ENCODE measurements around the gene UBE2M.

The UBE2M gene

DNA sequence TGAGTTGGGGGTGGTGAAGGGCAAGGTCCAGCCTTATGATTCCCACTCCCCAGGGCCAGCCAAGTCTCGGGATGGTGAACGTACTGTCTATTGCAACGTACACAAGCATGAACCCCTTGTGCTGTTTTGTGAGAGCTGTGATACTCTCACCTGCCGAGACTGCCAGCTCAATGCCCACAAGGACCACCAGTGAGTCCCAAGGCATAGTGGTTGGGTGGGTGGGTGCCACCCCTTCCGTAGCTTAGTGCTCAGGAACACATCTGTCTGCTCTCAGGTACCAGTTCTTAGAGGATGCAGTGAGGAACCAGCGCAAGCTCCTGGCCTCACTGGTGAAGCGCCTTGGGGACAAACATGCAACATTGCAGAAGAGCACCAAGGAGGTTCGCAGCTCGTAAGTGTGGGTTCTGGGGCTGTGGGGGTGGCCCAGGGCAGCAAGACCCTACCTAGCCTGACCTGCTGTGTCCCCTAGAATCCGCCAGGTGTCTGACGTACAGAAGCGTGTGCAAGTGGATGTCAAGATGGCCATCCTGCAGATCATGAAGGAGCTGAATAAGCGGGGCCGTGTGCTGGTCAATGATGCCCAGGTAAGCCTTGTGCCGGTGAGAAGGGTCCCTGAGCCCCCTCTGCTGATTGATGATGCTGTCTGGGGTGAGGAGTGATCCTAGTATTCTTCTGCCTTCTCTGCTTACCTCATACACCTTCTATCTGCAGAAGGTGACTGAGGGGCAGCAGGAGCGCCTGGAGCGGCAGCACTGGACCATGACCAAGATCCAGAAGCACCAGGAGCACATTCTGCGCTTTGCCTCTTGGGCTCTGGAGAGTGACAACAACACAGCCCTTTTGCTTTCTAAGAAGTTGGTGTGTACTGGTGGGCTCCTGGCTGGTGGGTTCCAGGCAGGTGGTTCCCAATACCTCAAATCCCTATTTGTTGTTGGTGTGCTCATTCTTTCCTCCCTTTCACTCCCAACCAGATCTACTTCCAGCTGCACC lies 10.8 kb downstream of the UBE2M start:
- Histone ChIP-seq H3K9me3 (ENCODE audit: insufficient read depth, low read length) (no peaks in the 10 kb centered on the region), H3K9ac (ENCODE audit: low read length) (no peak overlapping the region), H3K27ac (ENCODE audit: low read depth, low read length) (no peak overlapping the region), H3F3A (ENCODE audit: insufficient read depth) (peaks cover 23% of the 10 kb centered on the region), H3K36me3 (ENCODE audit: low read length) (peaks cover 17% of the 10 kb centered on the region), H3K9me2 (replicated peaks; ENCODE audit: insufficient read depth, low read length) (no peaks in the 10 kb centered on the region), H4K20me1 (ENCODE audit: low read depth, low read length) (peaks cover 24% of the 10 kb centered on the region), H3K27me3 (ENCODE audit: low read length) (no peaks in the 10 kb centered on the region), H3K79me2 (ENCODE audit: insufficient read depth, low read length) (peaks cover 40% of the 10 kb centered on the region), H2AFZ (ENCODE audit: low read depth, low read length, severe bottlenecking) (no peak overlapping the region), H3K4me3 (ENCODE audit: insufficient read depth, low read length, poor library complexity, severe bottlenecking) (no peak overlapping the region), H3K4me2 (ENCODE audit: low read depth, low read length, poor library complexity, severe bottlenecking) (no peak overlapping the region)
- TF ChIP-seq EZH2phosphoT487 (conservative IDR thresholded peaks at IDR 0.05; ENCODE audit: low read length) = no peak
- TF ChIP-seq, protein P1, sequence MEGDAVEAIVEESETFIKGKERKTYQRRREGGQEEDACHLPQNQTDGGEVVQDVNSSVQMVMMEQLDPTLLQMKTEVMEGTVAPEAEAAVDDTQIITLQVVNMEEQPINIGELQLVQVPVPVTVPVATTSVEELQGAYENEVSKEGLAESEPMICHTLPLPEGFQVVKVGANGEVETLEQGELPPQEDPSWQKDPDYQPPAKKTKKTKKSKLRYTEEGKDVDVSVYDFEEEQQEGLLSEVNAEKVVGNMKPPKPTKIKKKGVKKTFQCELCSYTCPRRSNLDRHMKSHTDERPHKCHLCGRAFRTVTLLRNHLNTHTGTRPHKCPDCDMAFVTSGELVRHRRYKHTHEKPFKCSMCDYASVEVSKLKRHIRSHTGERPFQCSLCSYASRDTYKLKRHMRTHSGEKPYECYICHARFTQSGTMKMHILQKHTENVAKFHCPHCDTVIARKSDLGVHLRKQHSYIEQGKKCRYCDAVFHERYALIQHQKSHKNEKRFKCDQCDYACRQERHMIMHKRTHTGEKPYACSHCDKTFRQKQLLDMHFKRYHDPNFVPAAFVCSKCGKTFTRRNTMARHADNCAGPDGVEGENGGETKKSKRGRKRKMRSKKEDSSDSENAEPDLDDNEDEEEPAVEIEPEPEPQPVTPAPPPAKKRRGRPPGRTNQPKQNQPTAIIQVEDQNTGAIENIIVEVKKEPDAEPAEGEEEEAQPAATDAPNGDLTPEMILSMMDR (IDR thresholded peaks at IDR 0.05; ENCODE audit: insufficient read depth, low read length, poor library complexity, severe bottlenecking) = no peak

DNA sequence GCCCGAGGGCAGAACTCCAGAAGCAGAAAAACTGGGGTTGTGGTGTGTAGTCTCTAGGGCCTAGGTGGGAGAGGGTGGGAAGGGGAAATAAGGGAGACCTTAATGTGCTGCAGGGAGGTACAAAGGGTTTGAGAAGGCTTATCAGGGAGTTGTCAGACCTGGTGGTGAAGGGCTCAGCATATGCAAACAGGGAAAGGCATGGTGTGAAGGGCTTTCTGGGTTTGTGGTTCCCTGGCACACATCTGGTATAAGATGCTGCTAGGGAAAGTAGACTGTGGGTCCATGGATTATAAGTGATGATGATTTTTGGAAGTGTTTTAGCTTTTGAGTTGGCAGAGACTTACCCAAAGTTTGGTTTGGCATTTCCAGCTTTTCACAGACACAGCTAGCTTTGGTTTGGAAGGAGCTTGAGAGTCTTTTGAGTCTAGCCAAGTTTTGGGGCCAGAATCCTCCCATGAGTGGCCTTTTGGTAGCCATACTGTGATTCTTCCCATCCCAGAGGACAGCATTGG lies 12.3 kb downstream of the UBE2M start:
- Histone ChIP-seq H3K9ac (ENCODE audit: low read length) (peak overlapping the region; percentile 98), H3K27me3 (ENCODE audit: low read length) (no peaks in the 10 kb centered on the region), H3K9me3 (ENCODE audit: insufficient read depth, low read length) (no peaks in the 10 kb centered on the region), H3K27ac (ENCODE audit: low read depth, low read length) (0 out of 2 replicates have a peak overlapping the region, but pooled peaks have one; percentile 82), H3F3A (ENCODE audit: insufficient read depth) (peaks cover 10% of the 10 kb centered on the region), H3K4me3 (ENCODE audit: insufficient read depth, low read length, poor library complexity, severe bottlenecking) (peak overlapping the region; percentile 100), H3K36me3 (ENCODE audit: low read length) (peaks cover 17% of the 10 kb centered on the region), H3K9me2 (replicated peaks; ENCODE audit: insufficient read depth, low read length) (no peaks in the 10 kb centered on the region), H3K79me2 (ENCODE audit: insufficient read depth, low read length) (peaks cover 40% of the 10 kb centered on the region), H4K20me1 (ENCODE audit: low read depth, low read length) (peaks cover 24% of the 10 kb centered on the region), H3K4me2 (ENCODE audit: low read depth, low read length, poor library complexity, severe bottlenecking) (peak overlapping the region; percentile 77), H2AFZ (ENCODE audit: low read depth, low read length, severe bottlenecking) (no peak overlapping the region)
- no peak for TF ChIP-seq EZH2phosphoT487 (conservative IDR thresholded peaks at IDR 0.05; ENCODE audit: low read length)
- TF ChIP-seq, protein P1 (IDR thresholded peaks at IDR 0.05; ENCODE audit: insufficient read depth, low read length, poor library complexity, severe bottlenecking) = no peak

DNA sequence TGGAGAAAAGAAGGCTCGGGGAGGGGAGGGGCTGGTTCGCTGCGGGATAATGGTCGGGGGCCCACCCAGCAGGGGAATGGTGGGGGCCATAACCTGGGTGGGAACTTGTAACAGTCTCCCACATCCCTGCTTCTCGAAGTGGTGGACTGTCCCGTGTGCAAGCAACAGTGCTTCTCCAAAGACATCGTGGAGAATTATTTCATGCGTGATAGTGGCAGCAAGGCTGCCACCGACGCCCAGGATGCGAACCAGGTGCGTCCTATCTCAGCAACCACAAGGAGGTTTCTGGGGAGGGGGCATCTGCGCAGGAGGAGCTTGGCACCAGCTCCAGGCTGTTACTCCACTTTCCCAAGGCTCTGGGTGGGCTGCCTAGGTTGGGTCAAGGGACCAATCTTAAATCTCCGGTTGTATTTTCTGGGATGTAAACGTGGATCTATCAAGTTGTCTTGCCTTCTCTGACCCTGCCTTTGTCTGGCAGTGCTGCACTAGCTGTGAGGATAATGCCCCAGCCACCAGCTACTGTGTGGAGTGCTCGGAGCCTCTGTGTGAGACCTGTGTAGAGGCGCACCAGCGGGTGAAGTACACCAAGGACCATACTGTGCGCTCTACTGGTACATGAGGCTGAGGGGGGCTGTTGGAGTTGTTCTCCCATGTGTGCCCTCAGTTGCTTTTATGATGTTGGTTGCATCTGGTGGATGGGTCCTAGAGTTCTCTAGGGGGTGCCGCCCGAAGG lies 13.0 kb downstream of the UBE2M start:
- peak overlapping the region; percentile 77 for H3K4me2 ChIP-seq (ENCODE audit: low read depth, low read length, poor library complexity, severe bottlenecking)
- peak overlapping the region; percentile 82 for H3K27ac ChIP-seq (ENCODE audit: low read depth, low read length)
- no peaks in the 10 kb centered on the region for H3K9me3 ChIP-seq (ENCODE audit: insufficient read depth, low read length)
- H3K36me3 ChIP-seq (ENCODE audit: low read length) = peaks cover 17% of the 10 kb centered on the region
- H4K20me1 ChIP-seq (ENCODE audit: low read depth, low read length) = peaks cover 24% of the 10 kb centered on the region
- 0 out of 2 replicates have a peak, but pooled peaks cover 8% of the 10 kb centered on the region for H3F3A ChIP-seq (ENCODE audit: insufficient read depth)
- H3K9me2 ChIP-seq (replicated peaks; ENCODE audit: insufficient read depth, low read length) = no peaks in the 10 kb centered on the region
- H3K27me3 ChIP-seq (ENCODE audit: low read length) = no peaks in the 10 kb centered on the region
- H3K4me3 ChIP-seq (ENCODE audit: insufficient read depth, low read length, poor library complexity, severe bottlenecking) = peak overlapping the region; percentile 100
- peaks cover 40% of the 10 kb centered on the region for H3K79me2 ChIP-seq (ENCODE audit: insufficient read depth, low read length)
- H2AFZ ChIP-seq (ENCODE audit: low read depth, low read length, severe bottlenecking) = no peak overlapping the region
- peak overlapping the region; percentile 98 for H3K9ac ChIP-seq (ENCODE audit: low read length)
- TF ChIP-seq EZH2phosphoT487 (conservative IDR thresholded peaks at IDR 0.05; ENCODE audit: low read length) = no peak
- TF ChIP-seq, protein P1 (IDR thresholded peaks at IDR 0.05; ENCODE audit: insufficient read depth, low read length, poor library complexity, severe bottlenecking) = no peak
